ENCODE data around the gene TMEM18. TPM values are rescaled to one million over a fixed set of nuclear protein-coding genes. Genes with fewer than 3 reads are reported as not detected.
A peak's percentile ranks its signal among the peaks of the same experiment; 100 is the strongest.

The TMEM18 gene
- total RNA-seq, 2 experiments from 2014 or later: 25.6 to 26.3 TPM

DNA sequence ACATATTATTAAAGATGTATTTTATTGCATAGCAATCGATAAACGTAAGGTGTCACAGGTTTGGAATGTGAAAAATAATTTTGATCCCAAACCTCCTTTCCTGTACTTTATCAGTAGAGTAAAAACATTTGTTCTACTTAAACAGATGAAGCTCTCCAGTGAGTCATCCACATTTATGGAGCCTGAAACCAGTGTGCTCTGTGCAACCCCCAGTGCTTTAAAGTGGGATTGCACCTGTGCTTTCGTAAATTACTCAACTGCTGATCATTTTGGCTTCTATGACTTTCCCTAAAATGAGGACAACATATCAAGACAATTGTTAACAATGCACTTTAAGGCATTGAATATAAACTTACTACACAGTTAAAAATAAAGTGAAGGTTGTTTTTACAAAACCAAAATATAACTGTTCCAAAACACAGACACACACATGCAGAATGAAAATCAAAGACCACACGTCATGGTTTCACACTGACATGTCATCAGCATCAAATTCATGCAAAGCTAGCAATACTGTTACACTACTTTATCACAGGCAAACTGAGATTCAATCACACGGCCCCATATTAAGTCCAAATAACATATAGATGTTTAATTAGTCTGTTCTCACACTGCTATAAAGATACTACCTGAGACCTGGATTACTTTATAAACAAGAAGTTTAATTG, 9.7 kb downstream of the TMEM18 start:
- no peaks in the 10 kb centered on the region for H3K27me3 ChIP-seq (ENCODE audit: control insufficient read depth in 1 of 2, insufficient read depth in 2 of 2, low read length in 2 of 2)
- Mint-ChIP-seq H3K27ac (no peak overlapping the region), H3K4me3 (no peak overlapping the region), H3K27me3 (no peaks in the 10 kb centered on the region), H3K9me3 (peaks cover 7% of the 10 kb centered on the region), H3K4me1 (ENCODE audit: low read depth) (peaks cover 20% of the 10 kb centered on the region), H3K36me3 (ENCODE audit: low read depth) (peaks cover 76% of the 10 kb centered on the region)
- peak; percentile 42 for TF ChIP-seq CTCF (IDR thresholded peaks at IDR 0.05)
- ATAC-seq (ENCODE audit: poor library complexity): peak; percentile 79
- POLR2A ChIA-PET: no interaction called here
- peaks cover 58% of the 10 kb centered on the region for H3K36me3 ChIP-seq (ENCODE audit: insufficient read depth, low read length)
- intact Hi-C loops (cut with DNase I, micrococcal nuclease): no loop called here
- peaks cover 12 to 13% of the 10 kb centered on the region in 2 experiments for H3K9me3 ChIP-seq (ENCODE audit: control insufficient read depth in 1 of 2, insufficient read depth in 1 of 2, low read length in 2 of 2)
- peak in 2 of 14 experiments; percentile 11 to 40 for DNase-seq
- CTCF ChIA-PET: interaction anchor here (0.7 kb wide), 1 partner anchor 9 kb away, joined by 3 read pairs; no protein-coding TSS in a partner anchor
- H3K27ac ChIP-seq (ENCODE audit: low read depth in 1 of 2, low read length in 2 of 2): no peak overlapping the region
- H3K4me3 ChIP-seq (ENCODE audit: low read length): no peak overlapping the region
- peaks cover 4% of the 10 kb centered on the region for H3K4me1 ChIP-seq (ENCODE audit: insufficient read depth, low read length)

DNA sequence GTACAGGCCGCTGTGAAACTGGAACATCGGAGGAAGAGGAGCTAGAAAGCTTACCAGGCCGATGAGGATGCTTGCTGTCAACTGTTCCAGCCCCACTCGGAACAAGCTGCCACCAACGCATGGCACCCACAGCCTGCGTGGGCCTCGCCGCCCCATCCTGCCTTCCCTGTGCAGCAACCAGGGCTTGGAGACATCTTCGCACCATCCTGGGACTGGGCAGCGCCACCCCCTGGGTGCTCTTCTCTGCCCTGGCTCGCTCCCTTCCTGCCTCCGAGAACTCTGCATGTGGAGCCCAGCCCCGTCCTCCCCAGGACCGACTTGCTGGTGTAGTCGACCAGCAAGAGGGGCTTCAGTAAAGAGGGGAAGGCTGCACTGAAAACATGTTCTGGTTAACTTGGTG, 10.8 kb downstream of the TMEM18 start:
- no peak for TF ChIP-seq CTCF (IDR thresholded peaks at IDR 0.05)
- Histone ChIP-seq H3K27ac (ENCODE audit: low read depth in 1 of 2, low read length in 2 of 2) (no peak overlapping the region), H3K27me3 (ENCODE audit: control insufficient read depth in 1 of 2, insufficient read depth in 2 of 2, low read length in 2 of 2) (no peaks in the 10 kb centered on the region), H3K4me1 (ENCODE audit: insufficient read depth, low read length) (peaks cover 14% of the 10 kb centered on the region), H3K36me3 (ENCODE audit: insufficient read depth, low read length) (peaks cover 49% of the 10 kb centered on the region), H3K4me3 (ENCODE audit: low read length) (no peak overlapping the region), H3K9me3 (ENCODE audit: control insufficient read depth in 1 of 2, insufficient read depth in 1 of 2, low read length in 2 of 2) (peaks cover 12 to 13% of the 10 kb centered on the region in 2 experiments)
- H3K27me3 Mint-ChIP-seq: no peaks in the 10 kb centered on the region
- ChIA-PET CTCF (no interaction called here), POLR2A (no interaction called here)
- peaks cover 69% of the 10 kb centered on the region for H3K36me3 Mint-ChIP-seq (ENCODE audit: low read depth)
- DNase-seq: no peak
- H3K4me1 Mint-ChIP-seq (ENCODE audit: low read depth): peaks cover 29% of the 10 kb centered on the region
- intact Hi-C loops (cut with DNase I, micrococcal nuclease): no loop called here
- no peak overlapping the region for H3K27ac Mint-ChIP-seq
- H3K9me3 Mint-ChIP-seq: peaks cover 7% of the 10 kb centered on the region
- H3K4me3 Mint-ChIP-seq: no peak overlapping the region
- ATAC-seq (ENCODE audit: poor library complexity): no peak

- Histone ChIP-seq H3K4me3 (ENCODE audit: low read length) (no peak overlapping the region), H3K9me3 (ENCODE audit: control insufficient read depth in 1 of 2, insufficient read depth in 1 of 2, low read length in 2 of 2) (peaks cover 12 to 13% of the 10 kb centered on the region in 2 experiments), H3K27me3 (ENCODE audit: control insufficient read depth in 1 of 2, insufficient read depth in 2 of 2, low read length in 2 of 2) (no peaks in the 10 kb centered on the region), H3K27ac (ENCODE audit: low read depth in 1 of 2, low read length in 2 of 2) (no peak overlapping the region), H3K36me3 (ENCODE audit: insufficient read depth, low read length) (peaks cover 43% of the 10 kb centered on the region), H3K4me1 (ENCODE audit: insufficient read depth, low read length) (peaks cover 18% of the 10 kb centered on the region)
- DNase-seq: no peak
- ChIA-PET CTCF (no interaction called here), POLR2A (no interaction called here)
- ATAC-seq (ENCODE audit: poor library complexity): no peak
- no peak for TF ChIP-seq CTCF (IDR thresholded peaks at IDR 0.05)
- no peaks in the 10 kb centered on the region for H3K27me3 Mint-ChIP-seq
- H3K27ac Mint-ChIP-seq: no peak overlapping the region
- H3K4me3 Mint-ChIP-seq: no peak overlapping the region
- peaks cover 7% of the 10 kb centered on the region for H3K9me3 Mint-ChIP-seq
- peaks cover 63% of the 10 kb centered on the region for H3K36me3 Mint-ChIP-seq (ENCODE audit: low read depth)
- intact Hi-C loops (cut with DNase I, micrococcal nuclease): no loop called here
- H3K4me1 Mint-ChIP-seq (ENCODE audit: low read depth): peaks cover 32% of the 10 kb centered on the region
Measured at GRCh38 chr2:665340-666073, 11.7 kb downstream of the TMEM18 start.
